NCI-H2196 treated with DMSO at 0.1 percent for 48 hours (cell line): Measurements from ENCODE around the gene CHMP4A.
"Not testable (repeated sequence)": the region's sequence is repeated elsewhere in the genome, so short reads cannot be mapped to it uniquely, and the experiment has no call there.

ENCODE experiments used
- DNase-seq: peaks from one replicate; lab custom pipeline; 2025; ENCODE audit not compliant: unreplicated experiment; lab: John Stamatoyannopoulos, UW

The CHMP4A gene

DNA sequence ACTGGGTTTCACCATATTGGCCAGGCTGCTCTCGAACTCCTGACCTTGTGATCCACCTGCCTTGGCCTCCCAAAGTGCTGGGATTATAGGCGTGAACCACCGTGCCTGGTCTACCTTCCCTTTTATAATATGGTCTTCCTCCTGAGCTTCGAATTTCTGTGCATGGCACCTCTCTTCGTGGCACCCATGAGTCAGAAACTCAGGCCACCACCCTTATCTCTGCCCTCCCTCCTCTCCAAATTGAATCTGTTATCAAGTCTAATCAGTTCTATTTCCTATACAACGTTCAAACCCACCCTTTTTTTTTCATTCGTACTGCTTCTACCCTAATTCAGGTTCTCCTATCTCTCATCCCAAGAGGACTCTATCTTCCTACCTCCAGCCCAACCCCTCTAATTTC is 34.1 kb upstream of the CHMP4A start:
- no peak for DNase-seq

DNA sequence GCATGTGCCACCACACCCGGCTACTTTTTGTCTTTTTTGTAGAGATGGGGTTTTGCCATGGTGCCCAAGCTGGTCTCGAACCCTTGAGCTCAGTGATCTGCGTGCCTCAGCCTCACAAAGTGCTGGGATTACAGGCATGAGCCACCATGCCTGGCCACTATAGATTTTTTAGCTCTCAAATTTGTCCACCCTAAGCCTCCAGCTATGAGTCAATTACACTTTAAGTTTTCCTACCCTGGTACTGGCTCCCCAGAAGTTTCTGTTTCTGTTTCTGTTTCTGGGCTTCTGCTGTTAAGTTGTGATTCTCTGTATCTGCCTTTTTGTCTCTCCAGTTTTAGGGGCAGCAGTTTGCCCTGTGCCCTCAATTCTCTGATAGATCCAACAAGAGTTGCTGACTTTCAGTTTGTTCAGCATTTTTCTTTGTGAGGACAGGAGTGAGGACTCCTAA is 33.5 kb upstream of the CHMP4A start:
- no peak for DNase-seq

DNA sequence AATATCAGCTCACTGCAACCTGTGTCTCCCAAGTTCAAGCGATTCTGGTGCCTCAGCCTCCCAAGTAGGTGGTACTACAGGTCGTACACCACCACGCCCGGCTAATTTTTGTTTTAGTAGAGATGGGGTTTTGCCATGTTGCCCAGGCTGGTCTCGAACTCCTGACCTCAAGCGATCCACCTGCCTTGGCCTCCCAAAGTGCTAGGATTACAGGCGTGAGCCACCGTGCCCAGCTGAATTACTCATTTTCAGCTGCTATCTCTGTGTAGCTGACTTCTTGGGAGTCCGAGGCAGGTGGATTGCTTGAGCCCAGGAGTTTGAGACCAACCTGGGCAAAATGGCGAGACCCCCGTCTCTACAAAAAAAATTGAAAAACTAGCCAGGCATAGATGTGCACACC is 32.1 kb upstream of the CHMP4A start:
- not testable (repeated sequence) for DNase-seq

DNA sequence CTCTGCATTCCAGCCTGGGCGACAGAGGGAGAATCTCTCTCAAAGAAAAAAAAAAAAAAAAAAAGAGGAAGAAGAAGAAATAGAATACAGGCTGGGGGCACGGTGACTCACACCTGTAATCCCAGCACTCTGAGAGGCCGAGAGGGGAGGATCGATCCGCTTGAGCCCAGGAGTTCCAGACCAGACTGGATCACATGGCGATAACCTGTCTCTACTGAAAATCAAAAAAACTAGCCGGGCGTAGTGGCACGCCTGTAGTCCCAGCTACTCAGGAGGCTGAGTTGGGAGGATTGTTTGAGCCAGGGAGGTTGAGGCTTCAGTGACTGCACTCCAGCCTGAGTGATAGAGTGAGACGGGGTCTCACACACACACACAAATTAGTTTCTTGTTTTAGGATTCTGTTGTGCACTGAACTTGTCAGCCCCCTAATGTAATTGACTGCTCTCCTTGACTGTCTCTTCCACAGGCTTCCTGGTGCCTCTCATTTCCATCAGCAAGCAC is 30.1 kb upstream of the CHMP4A start:
- DNase-seq: no peak

DNA sequence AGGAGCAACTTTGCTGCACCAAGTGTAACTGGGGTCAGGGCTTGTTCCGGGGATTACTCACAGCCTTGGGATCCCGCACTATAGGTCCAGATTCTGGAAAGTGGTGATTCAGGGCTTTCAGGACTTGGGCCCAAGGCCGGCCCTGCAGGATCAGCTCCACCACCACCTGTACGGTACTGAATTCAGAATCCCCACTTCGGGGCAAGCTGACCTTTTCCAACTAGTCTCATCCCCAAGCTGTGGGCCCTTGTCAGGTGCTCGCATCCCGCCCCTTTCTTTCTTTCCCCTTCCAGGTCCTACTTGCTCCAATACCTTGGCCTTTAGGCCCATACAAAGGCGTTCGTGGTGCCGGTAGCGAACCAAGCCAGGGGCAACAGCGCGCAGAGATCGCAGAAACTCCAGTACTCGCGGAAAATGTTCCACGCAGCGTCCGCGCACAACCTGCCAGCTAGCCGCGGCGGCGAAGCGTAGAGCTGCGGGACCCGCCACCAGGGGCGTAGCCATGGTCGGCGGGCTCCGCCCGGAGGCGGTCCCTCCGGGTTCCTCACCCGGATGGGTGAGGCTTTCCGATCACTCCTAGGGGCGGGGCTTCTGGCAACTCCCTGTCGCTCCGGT is 28.6 kb upstream of the CHMP4A start:
- peak; percentile 97 for DNase-seq

DNA sequence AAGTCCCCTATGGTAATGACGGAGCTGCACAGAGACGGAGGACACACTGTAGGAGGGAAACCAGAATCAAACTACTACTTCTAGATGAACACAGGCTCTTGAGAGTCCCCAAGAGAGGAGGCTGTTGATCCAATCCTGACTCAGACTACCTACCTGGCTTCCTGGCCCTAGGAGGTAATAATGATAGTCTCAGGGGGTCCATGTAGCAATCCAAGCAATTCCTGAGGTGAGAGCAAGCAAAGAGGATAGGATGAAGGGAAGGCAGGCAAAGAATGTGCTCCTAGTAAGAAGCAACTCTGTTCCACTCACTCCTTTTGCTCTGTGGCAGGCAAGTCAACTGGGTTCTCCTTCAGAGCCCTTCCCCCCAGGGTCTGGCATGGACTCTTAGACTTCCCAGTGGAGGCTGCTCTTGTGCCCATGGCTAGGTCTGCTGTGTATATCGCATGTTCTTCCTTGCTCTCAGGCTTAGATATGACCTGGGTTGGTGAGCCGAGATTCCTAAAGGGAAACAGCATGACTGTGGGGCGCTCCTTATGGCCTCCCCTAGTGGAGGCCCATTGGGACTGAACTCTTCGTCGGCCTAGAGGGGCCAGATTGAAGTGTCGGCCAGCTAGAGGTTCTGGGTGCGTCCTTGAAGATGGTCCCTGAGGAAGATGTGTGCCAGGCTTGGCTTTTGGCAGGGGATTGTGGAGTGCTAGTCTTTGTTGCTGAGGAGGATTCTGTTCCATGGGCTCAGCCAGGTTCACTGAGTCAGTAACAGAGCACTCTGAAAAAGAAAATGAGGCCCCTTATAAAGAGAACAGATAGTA is 27.0 kb upstream of the CHMP4A start:
- no peak for DNase-seq

DNA sequence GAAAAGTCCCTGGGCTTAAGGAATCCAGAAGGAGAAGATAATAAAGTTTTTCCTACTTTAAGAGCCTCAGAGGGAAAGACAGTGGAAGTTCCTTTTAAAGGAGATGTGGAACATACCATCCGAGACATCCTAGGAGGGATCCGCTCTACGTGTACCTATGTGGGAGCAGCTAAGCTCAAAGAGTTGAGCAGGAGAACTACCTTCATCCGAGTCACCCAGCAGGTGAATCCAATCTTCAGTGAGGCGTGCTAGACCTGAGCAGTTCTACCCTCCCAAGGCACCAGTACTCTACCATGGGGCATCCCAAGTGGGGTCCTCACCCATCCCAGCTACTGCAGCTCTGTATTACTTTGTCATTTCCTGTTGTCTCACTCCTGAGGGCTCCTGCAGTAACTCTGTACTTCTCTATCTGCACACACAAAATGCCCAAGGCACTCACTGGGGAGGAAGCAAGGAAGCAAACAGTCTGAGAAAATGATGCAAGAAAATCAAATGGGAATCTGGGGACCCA is 25.3 kb upstream of the CHMP4A start:
- DNase-seq: no peak

DNA sequence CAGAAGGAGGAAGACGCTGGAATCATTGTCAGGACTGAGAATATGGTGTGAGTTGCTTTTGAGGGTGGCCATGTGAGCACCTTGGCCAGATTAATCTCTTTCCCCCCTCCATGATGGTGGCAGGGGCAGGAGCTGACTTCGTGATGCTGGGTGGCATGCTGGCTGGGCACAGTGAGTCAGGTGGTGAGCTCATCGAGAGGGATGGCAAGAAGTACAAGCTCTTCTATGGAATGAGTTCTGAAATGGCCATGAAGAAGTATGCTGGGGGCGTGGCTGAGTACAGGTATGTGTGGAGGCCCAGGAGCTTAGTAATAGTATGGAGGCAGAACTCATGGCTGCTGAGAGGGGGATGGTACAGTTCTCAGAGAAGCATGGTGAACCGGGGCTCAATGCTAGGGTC is 24.8 kb upstream of the CHMP4A start:
- DNase-seq: no peak

DNA sequence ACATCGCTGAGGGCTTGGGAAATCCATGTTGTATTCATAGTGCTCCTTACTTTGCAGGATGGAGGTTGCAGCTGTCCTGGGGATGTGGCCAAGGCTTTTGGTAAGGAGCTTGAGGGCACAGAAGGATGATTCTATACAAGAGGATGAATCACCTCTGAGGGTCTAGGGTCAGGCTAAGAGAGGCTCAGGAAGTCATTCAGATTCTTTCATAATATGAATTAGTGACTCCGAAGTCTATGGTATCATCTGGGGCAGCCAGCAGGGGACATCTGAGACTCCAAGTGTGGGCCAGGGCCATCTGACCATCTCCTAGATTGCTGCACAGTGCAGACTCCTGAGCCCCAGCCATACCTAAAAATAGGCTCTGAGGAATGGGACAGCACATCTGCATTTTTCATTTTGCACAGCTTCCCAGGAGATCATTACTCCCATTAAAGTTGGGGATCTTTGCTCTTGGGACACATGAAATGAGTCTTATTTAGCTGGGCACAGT is 24.2 kb upstream of the CHMP4A start:
- no peak for DNase-seq

DNA sequence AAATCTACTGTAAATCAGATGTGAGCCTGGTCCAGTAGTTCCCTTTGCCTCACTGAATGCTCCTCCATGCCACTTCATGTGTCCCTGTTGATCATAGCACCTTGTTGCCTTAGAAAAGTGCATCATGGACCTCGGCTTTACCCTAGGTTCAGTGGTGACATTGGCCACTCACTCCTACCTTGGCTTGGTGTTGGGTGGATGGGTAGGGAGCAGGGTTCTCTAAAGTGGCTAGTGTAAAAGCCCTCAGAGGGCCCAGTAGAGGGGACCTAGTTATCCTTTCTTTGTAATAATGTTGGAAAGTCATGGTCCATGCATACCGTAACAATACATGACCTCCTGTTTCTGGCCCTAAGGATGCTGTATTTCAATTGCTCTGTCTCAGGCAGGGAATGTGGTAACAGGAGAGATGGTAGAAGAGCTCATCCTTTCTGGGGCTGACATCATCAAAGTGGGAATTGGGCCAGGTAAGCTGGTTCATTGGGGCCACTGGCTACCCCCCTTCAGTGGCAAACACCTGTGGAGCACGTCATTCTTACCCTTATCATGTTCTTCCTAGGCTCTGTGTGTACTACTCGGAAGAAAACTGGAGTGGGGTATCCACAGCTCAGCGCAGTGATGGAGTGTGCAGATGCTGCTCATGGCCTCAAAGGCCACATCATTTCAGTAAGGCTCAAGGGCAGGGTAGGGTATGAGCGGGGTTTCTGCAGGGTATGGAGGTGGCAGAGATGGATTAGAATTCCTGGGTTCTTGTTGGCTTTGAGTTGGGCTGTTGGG is 23.6 kb upstream of the CHMP4A start:
- DNase-seq: no peak

DNA sequence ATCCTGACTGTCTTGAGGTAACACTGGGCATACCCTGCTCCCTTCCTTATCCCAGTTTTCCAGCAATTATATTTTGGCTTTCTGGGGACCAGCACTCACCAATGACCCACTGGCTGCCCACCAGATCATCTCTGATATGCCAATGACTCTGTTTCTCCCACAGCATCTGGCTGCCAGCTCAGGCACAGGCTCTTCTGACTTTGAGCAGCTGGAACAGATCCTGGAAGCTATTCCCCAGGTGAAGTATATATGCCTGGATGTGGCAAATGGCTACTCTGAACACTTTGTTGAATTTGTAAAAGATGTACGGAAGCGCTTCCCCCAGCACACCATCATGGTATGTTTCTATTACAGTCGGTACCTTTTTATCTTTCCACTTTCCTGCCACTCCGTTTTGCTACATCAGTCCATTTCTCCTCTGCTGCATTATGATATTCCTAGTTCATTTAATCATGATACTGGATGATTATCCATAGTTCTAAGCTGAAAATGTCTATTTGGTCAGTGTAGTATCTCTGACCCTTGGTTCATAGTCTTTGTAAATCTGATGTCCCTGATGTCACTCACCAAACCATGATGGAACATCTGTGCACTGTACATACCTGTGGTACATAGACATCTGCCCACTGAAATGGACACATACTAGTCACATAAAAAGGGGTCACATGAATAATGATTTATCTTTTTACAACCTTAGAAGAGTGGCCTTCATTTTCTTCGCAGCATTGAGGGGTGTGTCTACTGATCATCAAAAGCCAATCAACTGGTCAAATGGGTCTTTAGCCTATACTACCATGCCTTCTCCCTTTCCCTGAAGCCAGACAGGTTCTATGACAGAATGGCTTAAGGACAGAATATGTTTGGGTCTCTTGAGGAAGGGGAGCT is 22.8 kb upstream of the CHMP4A start:
- no peak for DNase-seq

DNA sequence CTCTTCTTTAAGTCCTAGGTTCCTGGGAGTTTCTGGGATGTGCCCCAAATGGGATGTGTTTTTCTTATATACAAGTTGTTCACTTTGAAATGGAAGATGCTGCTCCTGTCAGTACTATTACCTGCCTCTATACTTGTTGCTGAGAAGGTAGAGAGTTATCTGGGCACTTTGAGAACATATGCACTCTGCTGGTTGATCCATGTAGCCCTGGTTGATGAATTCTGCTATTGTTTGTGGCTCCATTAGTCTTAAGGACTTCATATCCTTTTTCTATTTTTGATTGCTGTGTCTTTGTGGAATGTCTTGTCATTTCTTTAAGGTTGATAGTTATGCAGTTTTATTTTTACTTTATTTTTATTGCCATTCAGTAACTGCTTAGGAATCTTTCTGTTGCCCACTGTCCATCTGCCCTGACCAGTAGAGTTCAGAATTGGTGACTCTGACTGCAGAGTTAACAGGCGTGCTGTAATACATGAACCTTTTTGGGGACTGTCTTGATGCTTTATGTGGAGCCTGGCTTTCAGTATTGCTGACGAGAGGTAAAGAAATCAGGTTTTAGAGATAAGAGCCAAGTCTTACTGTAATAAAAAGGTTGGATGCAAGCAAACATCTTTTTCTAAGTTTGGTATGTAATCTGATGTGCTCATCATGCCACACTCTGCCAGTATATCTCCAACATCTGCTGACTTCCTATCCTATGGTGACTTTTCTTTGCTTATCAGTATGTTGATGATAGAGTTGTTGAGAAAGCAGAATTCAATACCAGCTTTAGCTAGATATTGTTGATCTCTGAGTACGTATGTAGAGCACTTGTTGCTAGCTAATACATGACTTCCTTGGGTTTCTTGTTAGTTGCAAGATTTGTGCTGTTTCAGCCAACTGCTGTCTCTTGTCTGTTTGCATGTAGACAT is 21.1 kb upstream of the CHMP4A start:
- no peak for DNase-seq

DNA sequence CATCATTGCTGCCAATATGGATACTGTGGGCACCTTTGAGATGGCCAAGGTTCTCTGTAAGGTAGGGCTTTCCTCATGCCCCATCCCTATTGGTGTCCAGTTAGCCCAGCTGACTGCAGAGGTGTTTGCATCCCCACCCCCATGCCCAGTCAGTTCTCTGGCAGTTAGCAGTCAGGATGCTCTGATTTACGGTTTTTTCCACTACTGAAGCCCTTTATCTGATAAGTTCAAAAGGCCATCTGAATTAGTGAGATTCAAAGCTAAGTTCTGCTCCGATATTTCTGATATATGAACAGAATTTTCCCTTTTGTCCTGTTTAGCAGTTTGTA is 20.2 kb upstream of the CHMP4A start:
- DNase-seq: no peak

DNA sequence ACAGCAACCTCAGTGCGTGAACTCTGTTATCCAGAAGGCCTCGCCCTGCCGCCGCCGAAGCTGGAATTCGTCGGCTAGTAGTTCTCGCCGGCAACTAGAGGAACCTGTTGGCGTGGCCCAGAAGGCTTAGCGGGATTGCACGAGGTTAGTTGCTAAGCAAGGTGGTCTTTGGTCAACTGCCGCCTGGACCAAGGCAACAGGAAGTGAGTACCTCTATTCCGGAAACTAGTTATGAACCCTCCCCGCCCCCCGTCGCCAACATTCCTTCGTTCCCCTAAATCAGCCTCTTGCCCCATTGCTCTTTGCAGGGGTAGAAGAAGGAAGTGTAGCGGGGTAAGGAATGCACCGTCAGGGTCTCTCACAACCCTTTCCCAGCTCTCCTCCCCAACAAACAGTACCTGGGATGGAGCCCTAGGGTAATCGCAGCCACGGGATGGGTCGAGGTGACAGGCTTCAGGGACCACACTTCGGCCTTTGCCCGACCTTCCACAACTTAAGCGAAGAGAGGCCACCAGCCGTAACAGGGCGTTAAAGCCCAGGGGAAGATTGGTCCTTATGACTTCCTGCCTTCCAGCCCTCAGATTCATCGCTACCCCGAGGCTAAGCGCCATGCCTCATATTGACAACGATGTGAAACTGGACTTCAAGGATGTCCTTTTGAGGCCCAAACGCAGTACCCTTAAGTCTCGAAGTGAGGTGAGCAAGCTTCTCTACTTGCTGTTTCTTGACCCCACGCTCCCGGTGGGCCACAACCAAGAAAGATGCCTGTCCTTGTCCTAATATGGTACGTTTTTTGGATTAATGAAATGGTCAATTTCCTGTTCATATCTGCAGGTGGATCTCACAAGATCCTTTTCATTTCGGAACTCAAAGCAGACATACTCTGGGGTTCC is 19.6 kb upstream of the CHMP4A start, which contains the start of gene GMPR2:
GMPR2 (plus strand) TSS at position 285 of the 893 bp plus-strand sequence; CDS start at position 610, 325 bp downstream.
- DNase-seq: no peak

DNA sequence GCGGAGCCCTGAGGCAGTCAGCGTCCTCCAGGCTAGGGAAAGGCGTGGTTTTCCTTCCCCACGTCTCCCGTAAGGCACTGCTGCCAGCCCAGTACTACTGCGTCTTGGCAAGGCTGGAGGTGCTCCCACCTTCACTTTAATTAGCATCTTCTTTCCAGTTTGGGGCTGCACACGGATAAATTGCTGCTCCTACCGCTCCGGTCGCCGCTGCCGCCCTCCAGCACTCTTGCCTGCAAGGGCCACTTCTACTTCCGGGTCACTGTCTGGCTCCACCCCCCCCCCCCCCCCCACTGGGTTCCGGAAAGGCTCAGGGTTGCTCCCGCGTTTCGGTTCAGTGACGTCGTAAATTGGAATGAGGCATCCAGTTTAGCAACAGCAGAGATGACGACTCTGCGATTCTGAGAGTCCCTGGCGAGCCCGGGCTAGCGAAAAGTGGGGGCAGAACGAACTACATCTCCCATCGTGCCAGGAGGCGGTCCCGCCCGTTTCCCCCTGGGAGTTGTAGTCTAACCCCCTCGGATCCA is 18.9 kb upstream of the CHMP4A start, which contains the start of gene NEDD8:
NEDD8 (minus strand) TSS at position 247 of the 524 bp plus-strand sequence; CDS start at position 147, 100 bp downstream.
- peak; percentile 77 for DNase-seq

DNA sequence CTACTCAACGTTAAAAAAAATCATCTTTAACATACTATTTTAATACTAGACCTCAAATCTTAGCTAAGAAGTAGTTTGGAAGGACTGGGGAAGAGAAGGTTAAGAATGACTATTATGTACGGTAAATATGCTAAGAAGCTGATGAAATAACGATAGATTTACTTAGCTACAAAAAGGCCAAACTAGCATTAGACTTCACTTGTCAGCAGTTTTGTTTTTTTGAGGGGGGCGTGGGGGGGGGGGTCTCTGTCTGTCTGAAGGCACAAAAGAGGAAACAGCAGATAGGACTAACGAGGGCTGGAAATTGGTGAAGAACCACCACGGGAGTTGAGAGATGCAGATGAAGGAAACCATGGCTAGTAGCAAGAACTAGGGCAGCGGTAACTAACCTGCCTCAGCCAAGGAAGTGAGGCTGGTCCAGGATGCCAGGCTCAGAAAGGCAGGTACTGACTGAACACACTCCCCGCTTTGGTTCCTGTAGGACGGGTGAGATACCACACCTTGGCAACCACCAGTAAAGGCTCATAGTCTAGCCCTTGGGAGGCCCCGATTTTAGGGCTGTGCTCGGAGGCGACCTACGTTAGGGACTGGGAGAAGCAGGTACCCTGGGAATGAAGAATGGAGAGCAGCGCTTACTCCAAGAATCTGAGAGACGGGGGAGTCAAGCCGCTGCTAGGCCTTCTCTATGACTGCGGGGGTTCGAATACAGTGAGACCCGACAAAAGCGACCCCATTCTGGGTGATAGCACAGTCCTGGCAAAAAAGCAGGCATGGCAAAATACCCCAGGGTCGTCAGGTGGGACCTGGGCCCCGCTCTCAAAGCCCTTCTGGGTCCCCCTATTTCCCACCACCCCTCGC is 18.2 kb upstream of the CHMP4A start:
- DNase-seq: no peak

DNA sequence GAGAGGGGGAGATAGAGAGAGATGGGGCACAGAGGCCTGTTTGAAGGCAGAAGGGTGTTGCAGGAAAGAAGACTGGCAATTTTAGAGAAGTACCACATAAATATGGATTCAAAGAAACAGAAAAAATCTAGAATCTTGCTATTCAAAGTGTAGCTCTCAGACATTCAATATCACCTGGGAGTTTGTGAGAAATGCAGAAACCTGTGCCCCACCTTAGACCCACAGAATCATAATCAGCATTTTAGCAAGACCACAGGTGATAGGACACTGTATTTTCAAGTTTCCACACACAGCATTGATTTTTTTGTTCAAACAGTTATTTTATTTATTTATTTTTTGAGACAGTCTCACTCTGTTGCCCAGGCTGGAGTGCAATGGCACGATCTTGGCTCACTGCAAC is 15.6 kb upstream of the CHMP4A start:
- DNase-seq: no peak
